NCI-H345 treated with DMSO at 0.1 percent for 48 hours (cell line): ENCODE data around the gene IRX5.

Experiments
- DNase-seq: peaks from one replicate; lab custom pipeline; 2025; ENCODE audit not compliant: unreplicated experiment; lab: John Stamatoyannopoulos, UW

Gene IRX5

DNA sequence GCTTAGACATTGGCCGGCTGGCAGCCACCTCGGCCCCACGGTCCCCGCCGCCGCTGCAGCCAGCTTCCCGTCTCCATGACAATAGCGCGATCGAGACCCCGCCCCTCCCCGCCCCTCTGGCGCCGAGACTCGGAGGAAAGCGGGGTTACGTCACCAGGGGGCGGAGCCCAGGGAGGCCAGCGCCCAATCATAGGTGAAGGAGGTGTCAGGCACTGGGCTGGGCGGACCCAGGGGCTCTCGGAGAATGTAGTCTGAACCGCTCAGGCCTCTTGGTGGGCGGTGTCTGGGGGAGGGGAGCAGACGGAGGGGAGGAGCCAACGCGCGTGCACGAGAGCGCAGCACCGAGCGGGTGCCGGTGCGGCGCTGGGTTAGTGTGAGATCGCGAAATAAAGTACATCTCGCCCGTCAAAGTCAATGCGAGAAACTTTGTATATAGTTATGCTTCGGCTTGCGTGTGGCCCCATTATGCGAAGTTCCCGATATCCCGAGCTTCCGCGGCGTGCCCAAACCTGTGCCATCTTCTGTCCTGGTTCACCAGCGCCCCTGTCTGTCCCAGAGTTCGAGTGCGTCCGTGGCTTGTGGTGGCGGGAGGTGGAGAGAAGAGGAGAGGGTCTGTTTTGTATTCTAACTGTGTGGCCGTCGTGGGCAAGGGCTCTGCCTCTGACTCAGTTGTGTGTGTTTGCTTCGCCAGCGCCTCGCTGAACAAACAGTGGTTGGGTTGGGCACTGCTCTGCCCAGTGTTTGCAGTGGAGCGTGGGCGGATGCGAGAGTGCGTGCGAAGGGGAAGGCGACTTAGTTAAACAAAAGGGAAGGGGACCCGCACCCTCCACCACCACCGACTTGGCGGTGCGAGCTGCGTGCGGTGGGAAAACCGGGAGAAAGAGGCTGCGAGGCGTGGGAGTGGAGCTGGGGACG, 1.3 kb upstream of the IRX5 start:
- DNase-seq, result peak; percentile 90

DNA sequence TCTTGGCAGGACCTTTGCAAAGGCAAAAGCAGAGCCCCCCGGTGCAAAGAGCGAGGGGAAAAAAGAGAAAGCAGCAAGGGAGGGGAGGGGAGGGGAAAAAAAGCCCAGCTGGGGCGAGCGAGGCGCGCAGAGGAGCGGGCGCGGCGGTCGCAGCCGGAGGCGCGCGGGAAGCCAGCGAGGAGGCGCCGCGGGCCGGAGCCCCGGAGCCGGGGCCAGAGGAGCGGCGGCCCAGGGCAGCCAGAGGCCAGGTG, 129 bp downstream of the IRX5 start:
- no peak for DNase-seq

- DNase-seq, result no peak
These were observed 702 bp downstream of the IRX5 start for GRCh38 chr16:54931120-54932014.

DNA sequence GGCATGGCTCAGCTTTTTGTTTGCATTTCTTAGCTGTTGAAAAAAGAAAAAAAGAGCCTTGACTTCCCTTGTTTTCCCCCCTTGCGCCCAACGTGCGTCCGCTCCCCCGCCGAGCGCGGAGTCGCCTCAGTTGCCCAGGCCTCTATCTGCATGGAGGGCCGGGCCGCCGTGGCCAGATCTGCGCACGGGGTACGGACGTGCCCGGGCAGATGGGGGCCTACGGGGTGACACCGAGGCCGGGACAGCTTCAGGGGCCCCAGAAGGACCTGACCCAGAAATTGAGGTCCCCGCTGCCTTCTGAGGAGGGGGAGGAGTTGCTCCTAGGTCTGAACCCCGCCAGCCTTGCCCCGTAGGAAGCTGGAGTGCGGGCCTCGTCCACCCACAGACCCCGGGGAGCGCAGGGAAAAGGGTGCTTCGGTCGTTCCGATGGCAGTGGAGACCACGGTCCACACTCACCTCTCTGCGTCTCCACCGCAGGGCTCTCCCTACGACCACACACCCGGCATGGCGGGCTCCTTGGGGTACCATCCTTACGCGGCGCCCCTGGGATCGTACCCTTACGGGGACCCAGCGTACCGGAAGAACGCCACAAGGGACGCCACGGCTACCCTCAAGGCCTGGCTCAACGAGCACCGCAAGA, 1.5 kb downstream of the IRX5 start:
- no peak for DNase-seq

DNA sequence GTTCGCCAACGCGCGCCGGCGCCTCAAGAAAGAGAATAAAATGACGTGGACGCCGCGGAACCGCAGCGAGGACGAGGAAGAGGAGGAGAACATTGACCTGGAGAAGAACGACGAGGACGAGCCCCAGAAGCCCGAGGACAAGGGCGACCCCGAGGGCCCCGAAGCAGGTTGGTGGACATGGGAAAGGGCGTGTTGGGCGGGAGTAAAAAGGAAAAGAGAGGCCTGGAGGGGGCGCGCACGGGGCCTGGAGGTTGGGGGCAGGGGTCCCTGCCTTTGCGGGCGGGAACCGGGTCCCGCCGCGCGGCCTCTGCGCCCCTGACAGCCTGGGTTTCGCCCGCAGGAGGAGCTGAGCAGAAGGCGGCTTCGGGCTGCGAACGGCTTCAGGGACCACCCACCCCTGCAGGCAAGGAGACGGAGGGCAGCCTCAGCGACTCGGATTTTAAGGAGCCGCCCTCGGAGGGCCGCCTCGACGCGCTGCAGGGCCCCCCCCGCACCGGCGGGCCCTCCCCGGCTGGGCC, 2.1 kb downstream of the IRX5 start:
- DNase-seq, result no peak

DNA sequence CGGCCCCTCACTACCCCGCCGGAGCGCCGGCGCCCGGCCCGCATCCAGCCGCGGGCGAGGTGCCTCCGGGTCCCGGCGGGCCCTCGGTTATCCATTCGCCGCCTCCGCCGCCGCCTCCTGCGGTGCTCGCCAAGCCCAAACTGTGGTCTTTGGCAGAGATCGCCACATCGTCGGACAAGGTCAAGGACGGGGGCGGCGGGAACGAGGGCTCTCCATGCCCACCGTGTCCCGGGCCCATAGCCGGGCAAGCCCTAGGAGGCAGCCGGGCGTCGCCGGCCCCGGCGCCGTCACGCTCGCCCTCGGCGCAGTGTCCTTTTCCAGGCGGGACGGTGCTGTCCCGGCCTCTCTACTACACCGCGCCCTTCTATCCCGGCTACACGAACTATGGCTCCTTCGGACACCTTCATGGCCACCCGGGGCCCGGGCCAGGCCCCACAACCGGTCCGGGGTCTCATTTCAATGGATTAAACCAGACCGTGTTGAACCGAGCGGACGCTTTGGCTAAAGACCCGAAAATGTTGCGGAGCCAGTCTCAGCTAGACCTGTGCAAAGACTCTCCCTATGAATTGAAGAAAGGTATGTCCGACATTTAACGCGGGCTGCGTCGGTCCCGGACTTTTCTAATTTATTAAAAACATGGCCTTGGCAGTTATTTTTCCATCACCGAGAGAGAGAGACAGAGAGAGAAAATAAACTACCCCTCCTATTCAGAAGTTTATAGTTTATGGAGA, 2.8 kb downstream of the IRX5 start:
- DNase-seq, result no peak

DNA sequence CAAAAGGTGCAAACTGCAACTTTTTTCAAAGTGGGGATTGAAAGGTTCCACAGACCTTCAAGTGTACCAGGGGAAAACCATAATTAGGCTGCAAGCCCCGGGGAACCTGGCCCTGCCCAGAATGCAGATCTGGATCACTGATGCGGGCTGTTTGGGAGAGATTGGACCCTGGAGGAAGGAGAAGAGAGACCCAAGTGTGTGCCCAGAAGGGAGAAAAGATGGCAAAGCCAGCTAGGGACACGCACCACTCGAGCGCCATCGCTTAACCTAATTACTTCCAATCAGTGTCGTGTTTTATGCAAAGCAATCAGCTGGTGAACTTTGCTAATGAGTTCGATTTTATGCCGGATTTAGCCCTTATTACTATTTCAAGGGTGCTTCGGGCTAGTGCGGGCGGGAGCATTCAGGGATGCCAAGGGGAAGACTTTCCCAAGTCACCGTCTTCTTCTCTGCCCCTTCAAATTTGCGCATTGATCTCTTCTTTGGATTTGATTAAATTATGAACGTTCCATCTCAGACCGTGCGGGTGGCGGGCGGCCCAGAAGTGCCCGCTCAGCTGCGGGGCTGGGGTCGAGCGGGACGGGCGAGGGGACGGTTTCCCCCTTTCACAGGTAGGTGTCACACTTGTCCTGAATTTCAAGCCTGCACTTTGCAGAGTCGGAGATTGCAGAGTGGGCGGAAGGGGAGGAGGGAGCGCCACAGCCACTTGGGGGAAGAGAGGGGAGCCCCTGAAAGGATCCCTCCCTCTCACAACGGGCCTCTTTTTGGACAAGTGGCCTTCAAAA, 4.0 kb downstream of the IRX5 start:
- no peak for DNase-seq

GRCh38 chr16:54935266-54935968, 4.8 kb downstream of the IRX5 start:
- no peak for DNase-seq

DNA sequence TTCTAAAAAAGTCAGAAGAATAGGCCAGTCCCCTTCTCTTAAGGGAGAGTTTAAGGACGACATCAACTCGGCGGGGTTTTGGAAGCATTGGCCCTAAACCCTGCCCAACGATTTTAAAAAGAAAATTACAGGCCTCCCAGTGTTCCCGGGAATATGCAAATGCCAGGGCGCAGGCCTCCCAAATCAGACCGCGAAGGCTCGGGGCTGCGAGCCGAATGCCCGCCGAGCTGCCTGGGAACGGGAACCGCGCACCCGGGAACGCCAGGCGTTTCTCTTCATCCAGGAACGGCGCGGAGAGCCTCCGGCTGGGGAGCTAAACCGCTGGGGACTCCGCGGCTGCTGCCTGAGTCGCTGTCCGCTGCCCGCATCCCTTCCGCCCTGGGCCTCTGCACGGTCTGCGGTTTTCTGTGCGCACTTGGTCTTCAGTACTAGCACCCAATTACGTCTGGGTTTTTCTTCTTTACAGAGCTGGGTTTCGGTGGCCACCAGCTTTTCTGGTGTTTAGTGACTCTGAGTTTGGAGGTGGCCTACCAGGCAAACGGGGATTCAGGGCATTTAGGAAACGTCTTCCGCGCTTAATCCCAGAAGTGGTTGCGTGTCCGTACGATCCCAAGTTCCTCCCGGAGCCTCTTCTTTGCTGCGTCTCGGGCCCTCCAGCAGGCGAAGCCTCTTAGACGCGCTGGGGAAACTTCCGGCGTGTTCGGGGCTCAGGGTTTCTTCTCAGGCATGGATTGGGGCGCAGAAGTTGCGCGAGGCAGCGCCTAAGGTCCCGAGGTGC, 5.7 kb downstream of the IRX5 start:
- no peak for DNase-seq

- no peak for DNase-seq
These were observed 6.5 kb downstream of the IRX5 start for GRCh38 chr16:54936979-54937670.

GRCh38 chr16:54937671-54938211, 7.1 kb downstream of the IRX5 start:
- DNase-seq, result no peak

DNA sequence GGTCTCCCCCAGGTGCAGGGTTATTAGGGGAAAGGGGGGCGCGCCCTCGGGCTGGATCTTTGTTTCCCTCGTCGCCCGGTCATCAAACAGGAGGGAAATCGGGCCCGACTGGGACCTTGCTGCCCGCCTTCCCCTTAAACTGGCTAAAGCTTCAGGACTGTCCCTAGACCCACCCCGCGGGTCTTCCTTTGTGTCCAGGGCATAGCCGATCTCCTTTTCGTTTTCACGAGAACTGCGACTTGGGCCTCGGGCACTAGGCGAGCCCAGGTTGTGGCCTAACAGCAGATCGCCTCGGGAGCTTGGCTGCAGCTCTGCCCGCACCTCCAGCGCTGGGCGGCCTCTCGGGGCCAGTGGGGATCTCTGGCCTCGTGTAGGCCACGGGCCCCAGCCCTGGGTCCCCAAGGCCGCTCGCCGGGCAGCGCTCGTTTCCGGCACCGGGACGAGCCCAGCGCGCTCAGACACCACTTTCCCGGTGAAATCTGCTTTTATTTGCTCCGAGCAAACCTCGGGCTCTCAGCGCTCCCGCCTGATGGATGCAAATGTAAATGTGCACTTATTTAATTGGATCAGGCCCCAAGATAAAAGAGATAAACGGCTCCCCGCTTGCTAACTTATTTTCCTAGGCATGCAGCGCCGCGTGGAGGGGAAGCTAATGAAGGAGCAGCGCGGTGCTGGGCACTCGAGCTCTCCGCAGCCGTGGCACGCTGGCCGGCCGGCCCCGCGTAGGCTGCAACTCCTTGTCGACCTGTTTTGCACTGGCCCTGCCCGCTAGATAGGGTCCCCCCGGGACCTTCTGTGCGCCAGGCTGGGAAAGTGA, 7.8 kb downstream of the IRX5 start:
- DNase-seq, result no peak

- DNase-seq, result no peak
These were observed 8.3 kb downstream of the IRX5 start for GRCh38 chr16:54939029-54939346.

- DNase-seq, result no peak
These were observed 9.0 kb downstream of the IRX5 start for GRCh38 chr16:54939510-54940278.

DNA sequence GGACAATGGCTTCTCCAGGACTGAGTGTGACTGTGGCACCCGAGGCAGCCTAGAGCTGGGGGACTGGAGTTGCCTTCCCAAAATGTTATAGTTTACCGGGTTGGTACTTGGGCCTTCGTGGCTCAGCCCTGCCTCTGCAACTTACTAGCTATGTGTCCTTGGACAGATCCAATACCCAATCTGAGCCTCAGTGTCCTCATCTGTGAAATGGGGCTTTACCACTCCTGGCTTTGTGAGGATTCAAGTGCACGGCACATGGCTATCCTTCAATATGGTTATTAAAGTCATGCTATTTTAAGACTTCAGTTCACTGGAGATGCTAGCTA, 9.6 kb downstream of the IRX5 start:
- DNase-seq, result no peak

- DNase-seq, result no peak
These were observed 11.8 kb downstream of the IRX5 start for GRCh38 chr16:54942353-54942943.
